HUES48 (cell line): ENCODE results near the gene GUSB.
"Not testable (repeated sequence)": the region's sequence is repeated elsewhere in the genome, so short reads cannot be mapped to it uniquely, and the experiment has no call there.

ENCODE experiments used
- H3K27ac ChIP-seq: one replicate; pipeline ENCODE4 v1.7.0; 2013; ENCODE audit warnings: low read depth, low read length, inconsistent platforms
- H3K27me3 ChIP-seq: 2 replicates; pipeline ENCODE4 v1.6.1; 2013; ENCODE audit warnings: mild to moderate bottlenecking, low read length; ENCODE audit not compliant: control insufficient read depth, insufficient read depth
- H3K36me3 ChIP-seq: 2 replicates; pipeline ENCODE4 v1.6.1; 2013; ENCODE audit warnings: low read length; ENCODE audit not compliant: control insufficient read depth, insufficient read depth
- H3K4me1 ChIP-seq: 2 replicates; pipeline ENCODE4 v1.6.1; 2013; ENCODE audit warnings: mild to moderate bottlenecking, low read length; ENCODE audit not compliant: control insufficient read depth, insufficient read depth
- H3K4me3 ChIP-seq: 2 replicates; pipeline ENCODE4 v1.5.1; 2013; ENCODE audit warnings: mild to moderate bottlenecking, low read depth, low read length
- H3K9ac ChIP-seq: 2 replicates; pipeline ENCODE4 v1.6.1; 2013; ENCODE audit warnings: mild to moderate bottlenecking, low read depth, low read length, moderate library complexity
- H3K9me3 ChIP-seq: 2 replicates; pipeline ENCODE4 v1.6.1; 2013; ENCODE audit warnings: low read length; ENCODE audit not compliant: control insufficient read depth, insufficient read depth

GUSB gene

GRCh38 chr7:65974191-65974801 lies 7.7 kb downstream of the GUSB start:
- H3K27me3 ChIP-seq, result no peaks in the 10 kb centered on the region
- H3K4me1 ChIP-seq, result no peaks in the 10 kb centered on the region
- H3K36me3 ChIP-seq, result peaks cover 82% of the 10 kb centered on the region
- H3K9ac ChIP-seq, result no peak overlapping the region
- H3K4me3 ChIP-seq, result no peak overlapping the region
- no peaks in the 10 kb centered on the region for H3K9me3 ChIP-seq
- no peak overlapping the region for H3K27ac ChIP-seq

GRCh38 chr7:65972976-65973375 lies 9.0 kb downstream of the GUSB start:
- Histone ChIP-seq H3K4me1 (no peaks in the 10 kb centered on the region), H3K9me3 (no peaks in the 10 kb centered on the region), H3K4me3 (no peak overlapping the region), H3K27ac (no peak overlapping the region), H3K27me3 (no peaks in the 10 kb centered on the region), H3K36me3 (peaks cover 86% of the 10 kb centered on the region), H3K9ac (no peak overlapping the region)

- no peak overlapping the region for H3K27ac ChIP-seq
These were observed 11.0 kb downstream of the GUSB start for GRCh38 chr7:65971021-65971420.

DNA sequence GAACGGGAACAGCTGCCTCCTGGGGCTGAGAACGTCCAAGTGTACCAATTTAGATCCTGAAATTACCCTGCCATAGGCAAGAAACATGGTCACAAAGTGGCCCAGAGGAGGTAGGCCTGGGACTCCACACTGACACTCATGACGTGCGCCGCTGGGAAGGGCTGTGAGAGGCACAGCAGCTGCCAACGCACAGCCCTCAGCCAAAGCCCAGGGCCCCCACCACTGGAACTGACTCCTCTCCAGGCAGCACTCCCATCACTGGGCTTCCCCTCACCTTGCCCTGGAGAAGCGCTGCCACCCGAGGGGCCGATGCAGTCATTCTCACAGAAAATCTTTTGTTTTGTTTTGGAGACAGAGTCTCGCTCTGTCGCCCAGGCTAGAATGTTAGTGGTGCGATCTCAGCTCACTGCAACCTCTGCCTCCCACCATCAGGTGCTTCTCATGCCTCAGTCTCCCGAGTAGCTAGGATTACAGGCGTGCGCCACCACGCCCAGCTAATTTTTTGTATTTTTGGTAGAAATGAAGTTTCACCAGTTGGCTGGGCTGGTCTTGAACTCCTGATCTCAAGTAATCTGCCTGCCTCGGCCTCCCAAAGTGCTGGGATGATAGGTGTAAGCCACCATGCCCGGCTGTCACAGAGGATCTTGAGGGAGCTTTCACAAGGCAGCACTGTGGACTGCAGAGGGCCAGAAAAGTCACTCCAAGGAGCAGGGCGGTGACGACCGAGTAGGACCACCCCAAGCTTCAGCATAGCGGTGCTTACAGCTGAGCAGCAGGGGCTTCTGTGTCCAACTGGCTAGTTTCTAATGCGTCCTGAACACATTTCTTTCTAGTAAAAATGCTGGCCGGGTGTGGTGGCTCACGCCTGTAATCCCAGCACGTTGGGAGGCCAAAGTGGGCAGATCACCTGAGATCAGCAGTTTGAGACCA lies 13.5 kb downstream of the GUSB start:
- no peaks in the 10 kb centered on the region for H3K4me1 ChIP-seq
- H3K4me3 ChIP-seq, result no peak overlapping the region
- peaks cover 94% of the 10 kb centered on the region for H3K36me3 ChIP-seq
- H3K27ac ChIP-seq, result no peak overlapping the region
- H3K27me3 ChIP-seq, result no peaks in the 10 kb centered on the region
- H3K9me3 ChIP-seq, result no peaks in the 10 kb centered on the region
- no peak overlapping the region for H3K9ac ChIP-seq

More at GRCh38 chr7:65971021-65971420, 11.0 kb downstream of the GUSB start:
- no peaks in the 10 kb centered on the region for H3K4me1 ChIP-seq
- H3K4me3 ChIP-seq, result no peak overlapping the region
- peaks cover 93% of the 10 kb centered on the region for H3K36me3 ChIP-seq
- no peaks in the 10 kb centered on the region for H3K27me3 ChIP-seq
- H3K9me3 ChIP-seq, result no peaks in the 10 kb centered on the region
- H3K9ac ChIP-seq, result no peak overlapping the region

DNA sequence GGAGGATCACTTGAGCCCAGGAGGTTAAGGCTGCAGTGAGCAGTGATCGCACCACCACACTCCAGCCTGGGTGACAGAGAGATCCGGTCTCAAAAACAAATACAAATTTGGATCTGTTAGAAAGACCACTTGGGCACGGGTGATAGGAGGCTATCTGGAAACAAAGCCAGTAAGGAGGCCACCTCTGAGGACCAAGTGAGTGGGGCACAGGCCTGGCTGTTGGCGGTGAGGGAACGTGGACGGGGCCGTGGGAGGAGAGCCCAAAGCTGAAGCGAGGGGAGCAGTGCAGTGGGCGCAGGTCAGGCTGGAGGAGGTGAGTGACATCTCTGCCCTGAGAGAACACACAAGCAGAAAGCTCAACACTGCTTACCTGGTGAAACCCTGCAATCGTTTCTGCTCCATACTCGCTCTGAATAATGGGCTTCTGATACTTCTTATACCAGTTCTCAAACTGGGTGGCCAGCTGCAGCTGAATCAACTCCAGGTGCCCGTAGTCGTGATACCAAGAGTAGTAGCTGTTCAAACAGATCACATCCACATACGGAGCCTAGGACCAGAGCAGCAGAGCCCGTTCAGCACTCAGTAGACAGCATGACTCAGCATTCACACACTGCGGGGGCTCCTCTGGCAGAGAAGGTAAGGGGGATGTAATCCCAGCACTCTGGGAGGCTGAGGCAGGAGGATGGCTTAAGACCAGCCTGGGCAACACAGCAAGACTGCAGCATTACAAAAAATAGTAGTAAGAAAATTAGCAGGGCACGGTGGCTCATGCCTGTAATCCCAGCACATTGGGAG lies 14.5 kb downstream of the GUSB start:
- no peaks in the 10 kb centered on the region for H3K9me3 ChIP-seq
- no peaks in the 10 kb centered on the region for H3K4me1 ChIP-seq
- no peak overlapping the region for H3K9ac ChIP-seq
- H3K36me3 ChIP-seq, result peaks cover 94% of the 10 kb centered on the region
- H3K27ac ChIP-seq, result no peak overlapping the region
- no peaks in the 10 kb centered on the region for H3K27me3 ChIP-seq
- no peak overlapping the region for H3K4me3 ChIP-seq

DNA sequence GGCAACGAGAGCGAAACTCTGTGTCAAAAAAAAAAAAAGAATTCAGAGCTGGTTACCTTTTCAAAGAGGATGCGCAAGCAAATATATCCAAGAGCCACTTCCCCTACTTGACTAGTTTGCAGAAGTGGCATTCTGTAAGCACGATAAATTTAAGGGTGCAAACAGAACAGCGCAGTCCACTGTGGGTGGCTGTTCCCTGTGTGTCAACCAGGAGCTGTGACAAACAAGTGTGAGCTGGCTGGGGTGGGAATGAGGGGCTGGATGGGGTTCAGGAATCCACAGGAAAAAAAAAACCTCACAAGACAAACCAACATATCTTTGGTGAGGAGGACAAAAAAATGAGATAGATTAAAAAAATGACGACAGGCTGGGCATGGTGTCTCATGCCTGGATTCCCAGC lies 15.9 kb downstream of the GUSB start:
- H3K36me3 ChIP-seq, result peaks cover 95% of the 10 kb centered on the region
- no peak overlapping the region for H3K4me3 ChIP-seq
- H3K9ac ChIP-seq, result no peak overlapping the region
- no peaks in the 10 kb centered on the region for H3K27me3 ChIP-seq
- H3K4me1 ChIP-seq, result no peaks in the 10 kb centered on the region
- no peaks in the 10 kb centered on the region for H3K9me3 ChIP-seq
- H3K27ac ChIP-seq, result no peak overlapping the region

DNA sequence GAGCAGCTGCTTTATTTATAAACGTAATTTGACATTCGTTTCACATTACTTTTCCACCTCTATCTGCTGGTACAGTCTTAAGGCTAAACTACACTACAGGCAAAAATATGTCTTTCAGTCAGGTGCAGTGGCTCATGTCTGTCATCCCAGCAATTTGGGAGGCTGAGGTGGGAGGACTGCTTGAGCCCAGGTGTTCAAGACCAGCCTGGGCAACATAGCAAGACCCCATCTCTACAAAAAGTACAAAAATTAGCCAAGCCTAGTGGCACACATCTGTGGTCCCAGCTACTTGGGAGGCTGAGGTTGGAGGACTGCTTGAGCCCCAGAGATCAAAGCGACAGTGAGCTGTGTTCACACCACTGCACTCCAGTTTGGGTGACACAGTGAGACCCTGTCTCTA lies 17.3 kb downstream of the GUSB start:
- peaks cover 95% of the 10 kb centered on the region for H3K36me3 ChIP-seq
- H3K4me3 ChIP-seq, H3K9me3 ChIP-seq, H3K9ac ChIP-seq, H3K27me3 ChIP-seq, H3K4me1 ChIP-seq, H3K27ac ChIP-seq: not testable (repeated sequence)

- H3K27me3 ChIP-seq, result no peaks in the 10 kb centered on the region
- no peaks in the 10 kb centered on the region for H3K4me1 ChIP-seq
- peaks cover 90% of the 10 kb centered on the region for H3K36me3 ChIP-seq
- H3K9me3 ChIP-seq, result no peaks in the 10 kb centered on the region
- H3K9ac ChIP-seq, result no peak overlapping the region
- no peak overlapping the region for H3K4me3 ChIP-seq
- H3K27ac ChIP-seq, result no peak overlapping the region
These were observed 20.0 kb downstream of the GUSB start for GRCh38 chr7:65962033-65962432.

- H3K9ac ChIP-seq, result no peak overlapping the region
- no peaks in the 10 kb centered on the region for H3K9me3 ChIP-seq
- no peak overlapping the region for H3K4me3 ChIP-seq
- no peaks in the 10 kb centered on the region for H3K27me3 ChIP-seq
- no peaks in the 10 kb centered on the region for H3K4me1 ChIP-seq
- H3K36me3 ChIP-seq, result peaks cover 90% of the 10 kb centered on the region
- no peak overlapping the region for H3K27ac ChIP-seq
These were observed 21.5 kb downstream of the GUSB start for GRCh38 chr7:65960351-65961074.

DNA sequence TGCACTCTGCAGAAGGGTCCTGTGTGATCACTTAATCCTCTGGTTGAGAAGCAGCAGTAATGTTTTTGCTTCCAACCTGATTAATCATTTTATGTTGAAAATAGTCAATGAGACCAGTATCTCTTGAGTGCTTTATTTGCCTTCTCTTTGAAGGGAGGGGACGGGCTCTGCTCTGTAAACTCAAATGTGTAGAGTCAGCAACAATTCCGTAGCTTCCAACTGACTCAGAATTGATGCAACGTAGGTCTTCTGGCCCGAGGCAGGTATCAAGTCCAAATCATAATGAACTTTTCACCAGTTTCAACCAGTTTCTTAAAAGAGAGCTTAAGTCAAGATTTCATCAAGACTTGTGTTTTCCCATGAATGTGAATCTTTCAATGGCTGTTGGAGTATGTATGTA lies 26.3 kb downstream of the GUSB start:
- H3K36me3 ChIP-seq, result peaks cover 64% of the 10 kb centered on the region
- no peak overlapping the region for H3K4me3 ChIP-seq
- no peaks in the 10 kb centered on the region for H3K9me3 ChIP-seq

More for the DNA sequence above, 26.3 kb downstream of the GUSB start:
- no peaks in the 10 kb centered on the region for H3K4me1 ChIP-seq
- H3K27ac ChIP-seq, result no peak overlapping the region
- H3K9ac ChIP-seq, result no peak overlapping the region
- no peaks in the 10 kb centered on the region for H3K27me3 ChIP-seq
